Measurements from ENCODE around the gene GATB.

The GATB gene

GRCh38 chr4:151703401-151703800, 57.4 kb downstream of the GATB start:
- no peak overlapping the region for H3K4me3 ChIP-seq (ENCODE audit: low read length in 2 of 2)
- no peaks in the 10 kb centered on the region for H3K27me3 ChIP-seq (ENCODE audit: control insufficient read depth in 1 of 2, insufficient read depth in 2 of 2, low read length in 2 of 2)
- no peaks in the 10 kb centered on the region for H3K9me3 ChIP-seq (ENCODE audit: control insufficient read depth in 2 of 2, low read length in 2 of 2)
- no peak overlapping the region for H3K27ac ChIP-seq (ENCODE audit: low read length)
- no peak overlapping the region for H3K9ac ChIP-seq (ENCODE audit: low read length in 2 of 2)
- H3K4me1 ChIP-seq (ENCODE audit: control insufficient read depth, insufficient read depth, low read length) = no peaks in the 10 kb centered on the region
- H3K36me3 ChIP-seq (ENCODE audit: control insufficient read depth in 2 of 2, insufficient read depth in 2 of 2, low read length in 2 of 2) = peaks cover 0 to 19% of the 10 kb centered on the region in 2 donors

GRCh38 chr4:151702256-151702655, 58.6 kb downstream of the GATB start:
- peaks cover 0 to 15% of the 10 kb centered on the region in 2 donors for H3K36me3 ChIP-seq (ENCODE audit: control insufficient read depth in 2 of 2, insufficient read depth in 2 of 2, low read length in 2 of 2)
- no peak overlapping the region for H3K9ac ChIP-seq (ENCODE audit: low read length in 2 of 2)
- H3K27me3 ChIP-seq (ENCODE audit: control insufficient read depth in 1 of 2, insufficient read depth in 2 of 2, low read length in 2 of 2) = no peaks in the 10 kb centered on the region
- H3K4me1 ChIP-seq (ENCODE audit: control insufficient read depth, insufficient read depth, low read length) = no peaks in the 10 kb centered on the region
- H3K9me3 ChIP-seq (ENCODE audit: control insufficient read depth in 2 of 2, low read length in 2 of 2) = peaks cover 0 to under 1% of the 10 kb centered on the region in 2 donors
- H3K4me3 ChIP-seq (ENCODE audit: low read length in 2 of 2) = no peak overlapping the region
- H3K27ac ChIP-seq (ENCODE audit: low read length) = no peak overlapping the region

DNA sequence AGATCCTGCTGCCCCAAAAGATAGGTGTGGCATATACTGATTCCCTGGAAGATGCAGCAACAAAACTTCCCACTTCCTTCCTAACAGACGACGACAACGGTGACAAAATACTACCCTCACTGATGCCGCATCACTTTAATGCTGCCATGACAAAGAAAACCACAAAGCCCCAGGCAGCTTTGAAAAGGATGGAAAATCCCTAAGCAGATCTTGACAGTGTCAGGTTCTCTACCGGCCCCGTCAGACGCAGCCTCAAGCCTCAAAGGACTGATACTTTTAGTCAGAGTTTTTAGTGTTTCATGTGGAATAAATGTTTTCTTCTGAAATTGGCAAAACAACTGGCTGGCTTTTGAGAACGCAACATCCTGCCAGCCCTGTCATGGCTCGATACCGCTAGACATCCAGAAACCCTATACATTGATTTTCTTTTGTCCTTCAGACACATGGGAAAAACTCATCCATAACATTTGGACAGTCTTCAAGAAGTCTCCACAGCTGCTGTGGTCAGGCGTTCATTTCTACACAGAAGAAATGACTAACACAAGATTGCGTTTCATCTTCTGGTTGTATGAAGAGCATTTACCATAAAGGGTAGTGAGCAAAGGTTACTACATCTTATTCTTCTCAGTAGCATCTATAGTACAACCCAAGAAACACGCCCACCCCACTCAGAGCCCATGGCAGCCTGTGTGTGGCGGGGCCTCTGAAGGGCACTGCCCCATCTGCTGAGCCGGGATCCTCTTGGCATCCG, 60.1 kb downstream of the GATB start:
- H3K36me3 ChIP-seq (ENCODE audit: control insufficient read depth in 2 of 2, insufficient read depth in 2 of 2, low read length in 2 of 2) = peaks cover 4 to 17% of the 10 kb centered on the region in 2 donors
- H3K27ac ChIP-seq (ENCODE audit: low read length) = no peak overlapping the region
- no peaks in the 10 kb centered on the region for H3K4me1 ChIP-seq (ENCODE audit: control insufficient read depth, insufficient read depth, low read length)
- no peaks in the 10 kb centered on the region for H3K27me3 ChIP-seq (ENCODE audit: control insufficient read depth in 1 of 2, insufficient read depth in 2 of 2, low read length in 2 of 2)
- peaks cover 0 to 2% of the 10 kb centered on the region in 2 donors for H3K9me3 ChIP-seq (ENCODE audit: control insufficient read depth in 2 of 2, low read length in 2 of 2)
- no peak overlapping the region for H3K9ac ChIP-seq (ENCODE audit: low read length in 2 of 2)
- H3K4me3 ChIP-seq (ENCODE audit: low read length in 2 of 2) = no peak overlapping the region

DNA sequence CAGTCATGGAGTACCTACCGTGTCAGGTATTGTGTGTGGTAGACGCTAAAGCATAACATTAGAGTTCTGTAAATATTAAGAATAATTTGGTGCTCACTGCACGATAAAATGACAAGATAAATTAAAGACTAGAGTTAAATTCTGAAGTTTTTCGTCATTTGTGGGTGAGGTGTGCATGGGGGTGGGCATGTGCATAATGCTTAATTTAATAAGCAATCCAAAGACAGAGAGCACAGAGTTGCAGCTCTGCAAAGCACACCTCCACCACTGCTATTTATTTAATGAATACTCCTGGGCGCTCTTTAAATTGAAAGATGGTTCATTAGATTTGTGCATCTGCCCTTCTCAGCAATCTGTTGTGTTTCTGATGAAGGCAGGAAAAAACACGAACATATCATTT, 62.6 kb downstream of the GATB start:
- no peak overlapping the region for H3K4me3 ChIP-seq (ENCODE audit: low read length in 2 of 2)
- peaks cover 4 to 18% of the 10 kb centered on the region in 2 donors for H3K36me3 ChIP-seq (ENCODE audit: control insufficient read depth in 2 of 2, insufficient read depth in 2 of 2, low read length in 2 of 2)

GRCh38 chr4:151694961-151695720, 65.7 kb downstream of the GATB start:
- Histone ChIP-seq H3K27me3 (ENCODE audit: control insufficient read depth in 1 of 2, insufficient read depth in 2 of 2, low read length in 2 of 2) (no peaks in the 10 kb centered on the region), H3K9ac (ENCODE audit: low read length in 2 of 2) (no peak overlapping the region), H3K4me3 (ENCODE audit: low read length in 2 of 2) (no peak overlapping the region), H3K36me3 (ENCODE audit: control insufficient read depth in 2 of 2, insufficient read depth in 2 of 2, low read length in 2 of 2) (peaks cover 4 to 9% of the 10 kb centered on the region in 2 donors), H3K4me1 (ENCODE audit: control insufficient read depth, insufficient read depth, low read length) (peaks cover 23% of the 10 kb centered on the region), H3K27ac (ENCODE audit: low read length) (no peak overlapping the region), H3K9me3 (ENCODE audit: control insufficient read depth in 2 of 2, low read length in 2 of 2) (peaks cover 0 to 2% of the 10 kb centered on the region in 2 donors)

More for the DNA sequence above, 62.6 kb downstream of the GATB start:
- Histone ChIP-seq H3K9ac (ENCODE audit: low read length in 2 of 2) (no peak overlapping the region), H3K27me3 (ENCODE audit: control insufficient read depth in 1 of 2, insufficient read depth in 2 of 2, low read length in 2 of 2) (no peaks in the 10 kb centered on the region), H3K9me3 (ENCODE audit: control insufficient read depth in 2 of 2, low read length in 2 of 2) (peaks cover 0 to 2% of the 10 kb centered on the region in 2 donors), H3K4me1 (ENCODE audit: control insufficient read depth, insufficient read depth, low read length) (no peaks in the 10 kb centered on the region), H3K27ac (ENCODE audit: low read length) (no peak overlapping the region)

DNA sequence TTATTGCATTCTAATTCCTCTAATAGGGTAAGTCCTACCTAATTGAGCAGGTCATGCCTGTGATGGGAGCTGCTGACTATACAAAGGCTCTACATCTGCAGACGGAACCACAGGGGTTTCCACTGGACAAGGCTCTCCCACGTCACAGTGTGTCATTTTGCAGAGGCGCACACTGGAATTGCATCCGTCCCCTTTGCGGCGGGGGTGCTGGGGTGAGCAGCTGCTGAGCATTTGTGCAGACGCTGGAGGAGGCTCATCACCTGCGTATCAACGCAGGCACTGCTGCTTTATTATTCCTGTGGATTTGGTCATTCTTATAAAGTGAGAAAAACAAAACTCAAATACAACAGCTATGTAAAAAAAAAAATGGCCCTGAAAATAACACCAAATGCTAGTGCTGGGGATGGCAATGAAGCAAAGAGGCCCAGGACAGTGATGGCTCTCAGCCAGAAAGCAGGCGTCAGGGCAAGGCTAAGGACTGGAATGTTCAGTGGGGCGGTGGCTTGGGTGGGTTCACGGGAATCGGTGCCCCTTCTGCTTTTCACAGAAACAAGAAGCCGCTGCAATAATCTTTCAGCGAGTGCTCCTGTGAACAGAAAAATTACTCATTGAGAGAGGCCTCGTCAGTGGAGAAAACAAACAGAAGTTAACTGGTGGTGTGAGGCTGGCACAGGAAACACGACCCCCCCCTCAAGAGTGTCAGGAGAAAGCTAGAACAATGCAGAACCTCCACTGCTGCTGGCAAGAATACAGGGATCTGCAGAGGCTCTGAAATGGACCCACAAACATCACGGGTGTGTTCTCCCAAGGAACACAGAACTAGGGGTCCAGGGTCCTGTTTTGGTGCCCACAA, 67.8 kb downstream of the GATB start:
- peaks cover 41% of the 10 kb centered on the region for H3K4me1 ChIP-seq (ENCODE audit: control insufficient read depth, insufficient read depth, low read length)
- H3K9ac ChIP-seq (ENCODE audit: low read length in 2 of 2) = no peak overlapping the region
- H3K27me3 ChIP-seq (ENCODE audit: control insufficient read depth in 1 of 2, insufficient read depth in 2 of 2, low read length in 2 of 2) = no peaks in the 10 kb centered on the region
- peaks cover 4% of the 10 kb centered on the region in 2 donors for H3K36me3 ChIP-seq (ENCODE audit: control insufficient read depth in 2 of 2, insufficient read depth in 2 of 2, low read length in 2 of 2)
- peaks cover 0 to 2% of the 10 kb centered on the region in 2 donors for H3K9me3 ChIP-seq (ENCODE audit: control insufficient read depth in 2 of 2, low read length in 2 of 2)
- no peak overlapping the region for H3K27ac ChIP-seq (ENCODE audit: low read length)
- no peak overlapping the region for H3K4me3 ChIP-seq (ENCODE audit: low read length in 2 of 2)

GRCh38 chr4:151692443-151692782, 68.4 kb downstream of the GATB start:
- peaks cover 3 to 4% of the 10 kb centered on the region in 2 donors for H3K36me3 ChIP-seq (ENCODE audit: control insufficient read depth in 2 of 2, insufficient read depth in 2 of 2, low read length in 2 of 2)
- peaks cover 48% of the 10 kb centered on the region for H3K4me1 ChIP-seq (ENCODE audit: control insufficient read depth, insufficient read depth, low read length)
- peak overlapping the region; percentile 71 for H3K27ac ChIP-seq (ENCODE audit: low read length)
- H3K9ac ChIP-seq (ENCODE audit: low read length in 2 of 2) = no peak overlapping the region
- H3K9me3 ChIP-seq (ENCODE audit: control insufficient read depth in 2 of 2, low read length in 2 of 2) = peaks cover 0 to 2% of the 10 kb centered on the region in 2 donors
- H3K4me3 ChIP-seq (ENCODE audit: low read length in 2 of 2) = no peak overlapping the region
- H3K27me3 ChIP-seq (ENCODE audit: control insufficient read depth in 1 of 2, insufficient read depth in 2 of 2, low read length in 2 of 2) = no peaks in the 10 kb centered on the region

DNA sequence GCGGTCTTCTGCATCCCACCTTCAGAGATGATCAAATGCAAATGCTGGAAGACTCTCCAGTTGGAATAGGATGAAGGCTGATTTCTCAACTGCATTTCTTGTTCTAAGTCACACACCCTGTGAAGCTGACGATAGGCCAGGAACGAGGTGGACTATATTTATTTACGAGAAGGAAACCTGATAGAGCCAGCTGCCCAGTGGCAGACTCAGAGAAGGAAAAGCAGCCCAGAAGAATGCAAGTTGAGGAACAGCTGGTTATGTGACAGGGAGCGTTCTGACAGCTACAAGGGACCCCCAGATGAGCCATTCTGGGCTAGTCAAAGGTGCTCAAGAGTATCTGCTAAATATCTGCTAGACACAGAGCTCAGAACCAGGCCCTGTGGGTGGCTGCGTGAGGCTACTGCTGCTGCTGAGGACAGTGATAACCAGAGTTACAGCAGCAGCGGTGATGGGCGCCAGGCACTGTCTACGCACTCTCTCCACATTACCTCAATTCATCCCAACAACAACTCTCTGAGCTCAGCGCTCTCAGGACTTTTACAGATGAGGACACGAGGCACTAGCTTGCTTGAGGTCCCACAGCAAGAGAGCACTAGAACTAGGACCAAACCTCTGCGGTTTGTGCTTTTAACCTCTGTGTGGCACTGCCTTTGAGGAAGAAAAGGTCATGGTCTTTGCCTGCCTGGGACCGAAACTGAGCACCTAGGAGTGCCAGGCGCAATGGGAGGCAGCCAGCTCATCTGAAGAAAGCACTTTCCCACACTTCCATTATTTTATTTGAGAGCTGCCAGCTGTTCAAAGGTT, 69.0 kb downstream of the GATB start:
- peaks cover 53% of the 10 kb centered on the region for H3K4me1 ChIP-seq (ENCODE audit: control insufficient read depth, insufficient read depth, low read length)
- no peaks in the 10 kb centered on the region for H3K9me3 ChIP-seq (ENCODE audit: control insufficient read depth in 2 of 2, low read length in 2 of 2)
- peaks cover 3 to 4% of the 10 kb centered on the region in 2 donors for H3K36me3 ChIP-seq (ENCODE audit: control insufficient read depth in 2 of 2, insufficient read depth in 2 of 2, low read length in 2 of 2)
- peak overlapping the region; percentile 71 for H3K27ac ChIP-seq (ENCODE audit: low read length)
- no peak overlapping the region for H3K4me3 ChIP-seq (ENCODE audit: low read length in 2 of 2)
- H3K27me3 ChIP-seq (ENCODE audit: control insufficient read depth in 1 of 2, insufficient read depth in 2 of 2, low read length in 2 of 2) = no peaks in the 10 kb centered on the region
- H3K9ac ChIP-seq (ENCODE audit: low read length in 2 of 2) = no peak overlapping the region

- Histone ChIP-seq H3K4me3 (ENCODE audit: low read length in 2 of 2) (no peak overlapping the region), H3K9me3 (ENCODE audit: control insufficient read depth in 2 of 2, low read length in 2 of 2) (no peaks in the 10 kb centered on the region), H3K4me1 (ENCODE audit: control insufficient read depth, insufficient read depth, low read length) (peaks cover 57% of the 10 kb centered on the region), H3K27ac (ENCODE audit: low read length) (peak overlapping the region; percentile 71), H3K9ac (ENCODE audit: low read length in 2 of 2) (no peak overlapping the region), H3K36me3 (ENCODE audit: control insufficient read depth in 2 of 2, insufficient read depth in 2 of 2, low read length in 2 of 2) (peaks cover 0 to 2% of the 10 kb centered on the region in 2 donors), H3K27me3 (ENCODE audit: control insufficient read depth in 1 of 2, insufficient read depth in 2 of 2, low read length in 2 of 2) (no peaks in the 10 kb centered on the region)
Observed at GRCh38 chr4:151690876-151691275, 69.9 kb downstream of the GATB start.

Measured in stomach smooth muscle (tissue), 2 donors.